ENCODE results near the gene TRPM1.

- TF ChIP-seq POLR2AphosphoS5 (IDR thresholded peaks at IDR 0.05), result no peak
- TF ChIP-seq CTCF (IDR thresholded peaks at IDR 0.05), result no peak
Observed at GRCh38 chr15:31049111-31049510, 52.4 kb downstream of the TRPM1 start.
